Astrocyte (in vitro differentiated cells and primary cell): ENCODE results near the gene IL1B. TPM values are rescaled to one million over a fixed set of nuclear protein-coding genes. Genes with fewer than 3 reads are reported as not detected.
A peak's percentile ranks its signal among the peaks of the same experiment; 100 is the strongest.

Experiments
- DNase-seq: peaks from one replicate; pipeline ENCODE4 v3.0.0-alpha.2; 2010; ENCODE audit warnings: low read depth
- FAIRE-seq: peaks from 2 replicates; lab custom pipeline; 2011; peaks lifted over from hg19 to GRCh38; lab: Jason Lieb, UNC
- H2AFZ ChIP-seq: 2 replicates; pipeline ENCODE4 v1.6.0; 2012; ENCODE audit warnings: low read depth, low read length, inconsistent platforms
- H3K27ac ChIP-seq: 2 replicates; pipeline ENCODE4 v1.5.1; 2011; ENCODE audit warnings: low read depth, low read length, inconsistent platforms
- H3K27me3 ChIP-seq: 2 replicates; pipeline ENCODE4 v1.6.0; 2011; ENCODE audit warnings: low read length, inconsistent platforms; ENCODE audit not compliant: insufficient read depth
- H3K36me3 ChIP-seq: 2 replicates; pipeline ENCODE4 v1.5.1; 2011; ENCODE audit warnings: low read length, inconsistent platforms; ENCODE audit not compliant: insufficient read depth
- H3K4me1 ChIP-seq: 2 replicates; pipeline ENCODE4 v1.5.1; 2011; ENCODE audit warnings: low read length, inconsistent platforms; ENCODE audit not compliant: insufficient read depth
- H3K4me2 ChIP-seq: 2 replicates; pipeline ENCODE4 v1.6.0; 2012; ENCODE audit warnings: low read length, inconsistent platforms
- H3K4me3 ChIP-seq: 2 replicates; pipeline ENCODE4 v1.5.1; 2011; ENCODE audit warnings: low read depth, mild to moderate bottlenecking, low read length, inconsistent platforms; ENCODE audit not compliant: insufficient read depth
- H3K79me2 ChIP-seq: 2 replicates; pipeline ENCODE4 v1.6.0; 2012; ENCODE audit warnings: mild to moderate bottlenecking, low read length, inconsistent platforms; ENCODE audit not compliant: insufficient read depth
- H3K9ac ChIP-seq: 2 replicates; pipeline ENCODE4 v1.6.0; 2012; ENCODE audit warnings: mild to moderate bottlenecking, low read length, inconsistent platforms
- H3K9me3 ChIP-seq: 2 replicates; pipeline ENCODE4 v1.5.1; 2012; ENCODE audit warnings: low read depth, mild to moderate bottlenecking, low read length, inconsistent platforms; ENCODE audit not compliant: insufficient read depth
- H4K20me1 ChIP-seq: 2 replicates; pipeline ENCODE4 v1.6.0; 2012; ENCODE audit warnings: low read length, inconsistent platforms; ENCODE audit not compliant: insufficient read depth
- H3K27ac Mint-ChIP-seq: one replicate; pipeline ENCODE4 v1.8.0; 2021; ENCODE audit warnings: mild to moderate bottlenecking, mixed read lengths; ENCODE audit not compliant: unreplicated experiment
- H3K27me3 Mint-ChIP-seq: one replicate; pipeline ENCODE4 v1.8.0; 2021; ENCODE audit warnings: low read depth, mixed read lengths; ENCODE audit not compliant: unreplicated experiment
- H3K36me3 Mint-ChIP-seq: one replicate; pipeline ENCODE4 v1.8.0; 2021; ENCODE audit warnings: low read depth, mixed read lengths; ENCODE audit not compliant: unreplicated experiment
- H3K4me1 Mint-ChIP-seq: one replicate; pipeline ENCODE4 v1.8.0; 2021; ENCODE audit warnings: low read depth, mixed read lengths; ENCODE audit not compliant: unreplicated experiment
- H3K4me3 Mint-ChIP-seq: one replicate; pipeline ENCODE4 v1.8.0; 2021; ENCODE audit warnings: mild to moderate bottlenecking, moderate library complexity, mixed read lengths; ENCODE audit not compliant: unreplicated experiment
- H3K9me3 Mint-ChIP-seq: one replicate; pipeline ENCODE4 v1.8.0; 2021; ENCODE audit warnings: mild to moderate bottlenecking, mixed read lengths; ENCODE audit not compliant: unreplicated experiment
- CTCF ChIP-seq: IDR thresholded peaks from 2 replicates; pipeline ENCODE4 v1.5.1; 2011; ENCODE audit warnings: low read depth, mild to moderate bottlenecking, inconsistent platforms, low read length, moderate library complexity; ENCODE audit not compliant: insufficient read depth
- EZH2 ChIP-seq: IDR thresholded peaks from 2 replicates; pipeline ENCODE4 v1.6.1; 2012; ENCODE audit warnings: mild to moderate bottlenecking, low read length, inconsistent platforms; ENCODE audit not compliant: insufficient read depth
- total RNA-seq: library from RNA; stranded (reverse); gene quantifications from 2 replicates; pipeline ENCODE4 v1.2.1, GENCODE V29; 2021

IL1B gene
- total RNA-seq, 1 donor from 2014 or later: not detected

DNA sequence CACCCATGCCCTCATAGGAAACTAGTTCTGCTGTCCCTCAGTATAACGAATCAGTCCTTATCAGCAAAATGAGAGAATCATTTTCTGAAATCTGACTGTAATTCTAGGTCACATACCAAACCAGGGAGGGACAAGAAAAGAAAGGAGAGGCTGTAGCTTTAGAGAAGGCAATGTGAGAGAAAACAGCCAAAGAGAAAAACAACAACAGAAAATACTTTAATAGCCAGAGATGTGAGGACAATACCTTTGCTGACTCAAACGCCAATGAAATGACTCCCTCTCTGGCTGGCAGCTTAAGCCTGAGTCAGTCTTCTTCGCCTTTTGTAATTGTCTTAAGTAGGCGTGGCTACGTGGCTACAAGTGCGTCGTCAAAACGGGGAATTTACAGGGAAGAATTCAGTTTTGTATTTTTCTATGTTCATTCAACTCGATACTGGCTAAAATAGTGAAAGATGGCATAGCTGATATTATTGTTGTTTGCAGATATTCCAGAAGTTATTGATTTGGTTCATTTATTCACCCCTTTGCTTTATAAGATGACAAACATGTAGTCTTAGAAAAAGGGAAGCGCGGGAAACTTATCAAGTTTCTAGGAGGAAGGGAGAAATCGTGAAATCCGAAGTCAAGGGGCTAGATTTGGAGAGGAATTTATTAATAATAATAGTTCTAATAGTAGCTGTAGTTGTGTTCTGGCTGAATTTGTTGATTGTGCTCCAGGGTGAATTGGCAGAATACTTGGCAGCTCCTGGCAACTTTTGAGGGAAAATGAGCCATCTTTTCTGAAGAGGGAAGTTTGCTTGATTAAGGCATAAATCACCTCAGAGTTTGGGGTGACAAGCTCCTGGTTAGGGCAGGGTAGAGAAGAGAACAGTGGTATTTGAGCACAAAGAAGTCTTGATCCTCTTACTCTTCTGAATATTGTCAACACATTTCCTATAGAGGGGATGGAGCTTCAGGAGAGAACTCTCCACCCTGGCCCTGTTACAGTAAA, 52.1 kb downstream of the IL1B start, which contains the start of gene IL1A:
IL1A (minus strand) TSS at position 295 of the 991 bp plus-strand sequence. CDS start 723 bp downstream, outside the sequence.
- no peaks in the 10 kb centered on the region for H3K9me3 Mint-ChIP-seq
- peak within 1 kb of the TSS; percentile 37 for H3K27ac Mint-ChIP-seq
- Histone ChIP-seq H3K27me3 (no peaks in the 10 kb centered on the region), H3K4me1 (peaks cover 8% of the 10 kb centered on the region), H3K79me2 (no peaks in the 10 kb centered on the region), H3K9ac (peak within 1 kb of the TSS; percentile 47), H2AFZ (peak within 1 kb of the TSS; percentile 34), H4K20me1 (no peaks in the 10 kb centered on the region), H3K9me3 (no peaks in the 10 kb centered on the region), H3K4me3 (peak within 1 kb of the TSS; percentile 35), H3K36me3 (no peaks in the 10 kb centered on the region), H3K4me2 (peak within 1 kb of the TSS; percentile 76), H3K27ac (no peak within 1 kb of the TSS)
- H3K27me3 Mint-ChIP-seq: peaks cover 6% of the 10 kb centered on the region
- H3K36me3 Mint-ChIP-seq: no peaks in the 10 kb centered on the region
- FAIRE-seq (no peak), DNase-seq (peak; percentile 76)
- TF ChIP-seq CTCF (no peak), EZH2 (no peak)
- H3K4me1 Mint-ChIP-seq: peaks cover 3% of the 10 kb centered on the region
- no peak within 1 kb of the TSS for H3K4me3 Mint-ChIP-seq

DNA sequence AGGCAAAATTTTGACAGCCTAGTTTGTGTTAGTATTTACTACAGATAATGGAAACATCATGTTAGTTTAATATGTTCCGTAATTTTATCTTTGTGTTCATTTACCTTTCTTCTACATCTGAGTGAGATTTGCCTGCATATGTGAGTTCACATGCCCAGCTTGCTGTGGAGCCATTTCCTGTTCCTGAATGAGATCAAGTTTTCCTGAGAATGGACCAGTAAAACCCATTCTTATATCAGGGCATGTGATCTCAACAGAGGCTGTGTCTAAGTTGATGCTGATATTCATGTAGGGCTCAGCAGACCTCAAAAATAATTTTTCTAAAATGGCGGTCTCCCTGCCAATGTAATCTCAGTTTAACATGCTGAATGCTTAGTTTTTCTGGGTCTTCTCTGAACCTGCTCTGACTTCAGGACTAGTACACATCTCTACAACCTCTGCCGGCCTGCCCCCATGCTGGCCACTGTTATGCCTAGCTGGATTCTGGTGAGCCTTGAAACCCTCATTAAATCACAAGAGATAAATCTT, 53.3 kb downstream of the IL1B start:
- Histone ChIP-seq H3K9me3 (no peaks in the 10 kb centered on the region), H3K79me2 (no peaks in the 10 kb centered on the region), H3K36me3 (no peaks in the 10 kb centered on the region), H3K4me2 (peak overlapping the region; percentile 76), H3K9ac (no peak overlapping the region), H4K20me1 (no peaks in the 10 kb centered on the region), H2AFZ (peak overlapping the region; percentile 4), H3K27me3 (no peaks in the 10 kb centered on the region), H3K4me1 (peaks cover 8% of the 10 kb centered on the region), H3K27ac (no peak overlapping the region), H3K4me3 (no peak overlapping the region)
- no peak for DNase-seq
- Mint-ChIP-seq H3K27ac (no peak overlapping the region), H3K4me1 (peaks cover 3% of the 10 kb centered on the region), H3K9me3 (no peaks in the 10 kb centered on the region), H3K36me3 (no peaks in the 10 kb centered on the region), H3K4me3 (no peak overlapping the region), H3K27me3 (peaks cover 7% of the 10 kb centered on the region)
- FAIRE-seq: no peak
- no peak for TF ChIP-seq CTCF
- TF ChIP-seq EZH2: no peak
